ENCODE data around the gene ADARB2. TPM values are rescaled to one million over a fixed set of nuclear protein-coding genes. Genes with fewer than 3 reads are reported as not detected.
A peak's percentile ranks its signal among the peaks of the same experiment; 100 is the strongest.

Gene ADARB2
- total and polyA plus RNA-seq, 4 experiments from 2014 or later = 13.5 to 14.1 TPM; not detected in 2

- no peaks in the 10 kb centered on the region for H3K36me3 Mint-ChIP-seq
- ChIA-PET POLR2A (ENCODE audit: partially characterized antibody) (no interaction called here), CTCF (ENCODE audit: partially characterized antibody) (no interaction called here)
- no peak overlapping the region for H3K27ac Mint-ChIP-seq
- no peaks in the 10 kb centered on the region for H3K4me1 Mint-ChIP-seq
- Histone ChIP-seq H3K36me3 (ENCODE audit: insufficient read depth, low read length) (no peaks in the 10 kb centered on the region), H3K4me1 (ENCODE audit: insufficient read depth, low read length) (no peaks in the 10 kb centered on the region), H3K27ac (ENCODE audit: low read depth, low read length) (no peak overlapping the region), H3K4me3 (ENCODE audit: low read length in 2 of 2) (no peak overlapping the region), H3K9me3 (ENCODE audit: control insufficient read depth in 1 of 2, low read length in 2 of 2) (no peaks in the 10 kb centered on the region), H3K27me3 (ENCODE audit: insufficient read depth, low read length) (no peaks in the 10 kb centered on the region)
- H3K27me3 Mint-ChIP-seq = peaks cover 12 to 16% of the 10 kb centered on the region in 2 donors
- DNase-seq = no peak
- H3K4me3 Mint-ChIP-seq = no peak overlapping the region
- H3K9me3 Mint-ChIP-seq = no peaks in the 10 kb centered on the region
- intact Hi-C loops (cut with micrococcal nuclease) = no loop called here
Observed at GRCh38 chr10:1561731-1562337, 175.5 kb downstream of the ADARB2 start.

DNA sequence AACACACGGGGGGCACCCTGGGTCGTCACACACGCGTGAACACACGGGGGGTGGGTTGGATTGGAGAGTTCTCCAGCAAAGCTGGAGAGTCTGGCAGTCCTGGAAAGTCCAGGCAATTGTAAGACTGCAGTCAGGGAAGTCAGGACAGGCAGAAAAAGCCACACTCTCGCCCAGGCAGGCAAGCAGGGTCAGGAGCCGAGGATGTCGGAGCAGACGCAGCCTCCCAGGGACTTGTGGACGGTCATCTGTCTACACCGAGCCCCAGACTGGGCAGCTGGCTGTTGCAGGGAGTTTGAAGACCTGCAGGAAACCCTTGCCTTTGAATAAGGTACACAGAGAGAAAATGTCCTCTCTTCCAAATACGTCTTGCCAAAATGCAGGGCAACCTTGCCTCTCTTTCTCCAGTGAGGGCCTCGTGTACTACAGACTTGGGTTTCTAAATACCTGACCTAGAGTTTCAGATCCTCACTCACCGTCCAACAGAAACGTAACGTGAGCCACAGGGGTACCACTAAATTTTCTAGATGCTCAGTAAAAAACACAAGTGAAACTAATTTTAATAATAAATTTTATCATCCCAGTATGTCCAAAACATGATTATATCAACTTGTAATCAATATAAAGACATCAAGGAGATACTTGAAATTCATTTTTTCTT, 176.7 kb downstream of the ADARB2 start:
- no peaks in the 10 kb centered on the region for H3K27me3 ChIP-seq (ENCODE audit: insufficient read depth, low read length)
- POLR2A ChIA-PET (ENCODE audit: partially characterized antibody) = no interaction called here
- Mint-ChIP-seq H3K27ac (no peak overlapping the region), H3K4me1 (no peaks in the 10 kb centered on the region), H3K36me3 (no peaks in the 10 kb centered on the region), H3K9me3 (no peaks in the 10 kb centered on the region), H3K4me3 (no peak overlapping the region), H3K27me3 (peaks cover 11 to 16% of the 10 kb centered on the region in 2 donors)
- no peaks in the 10 kb centered on the region for H3K36me3 ChIP-seq (ENCODE audit: insufficient read depth, low read length)
- no peak overlapping the region for H3K27ac ChIP-seq (ENCODE audit: low read depth, low read length)
- DNase-seq = no peak
- H3K9me3 ChIP-seq (ENCODE audit: control insufficient read depth in 1 of 2, low read length in 2 of 2) = no peaks in the 10 kb centered on the region
- intact Hi-C loops (cut with micrococcal nuclease) = no loop called here
- H3K4me1 ChIP-seq (ENCODE audit: insufficient read depth, low read length) = no peaks in the 10 kb centered on the region
- no peak overlapping the region for H3K4me3 ChIP-seq (ENCODE audit: low read length in 2 of 2)
- CTCF ChIA-PET (ENCODE audit: partially characterized antibody) = no interaction called here

DNA sequence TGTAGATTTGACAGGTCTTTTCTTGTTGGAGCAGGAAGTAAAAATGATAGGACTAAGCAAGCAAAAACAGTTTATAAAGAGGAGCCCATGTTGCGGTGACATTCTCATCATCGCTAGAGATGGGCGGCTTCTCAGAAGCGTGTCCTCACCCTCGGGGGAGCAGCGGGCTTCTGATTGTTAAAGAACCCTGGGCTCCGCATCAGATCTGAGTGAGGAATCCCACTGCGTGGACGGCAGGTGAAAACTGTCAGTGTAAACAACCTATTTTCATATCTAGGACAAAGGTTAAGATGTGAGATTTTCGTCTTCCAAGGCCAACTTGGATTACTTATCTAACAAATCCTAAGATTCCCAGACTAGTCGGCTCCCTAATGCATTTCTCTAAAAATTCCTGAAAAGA, 177.6 kb downstream of the ADARB2 start:
- Mint-ChIP-seq H3K27ac (no peak overlapping the region), H3K4me1 (no peaks in the 10 kb centered on the region), H3K4me3 (no peak overlapping the region), H3K36me3 (no peaks in the 10 kb centered on the region), H3K9me3 (no peaks in the 10 kb centered on the region), H3K27me3 (peaks cover 11 to 16% of the 10 kb centered on the region in 2 donors)
- Histone ChIP-seq H3K4me3 (ENCODE audit: low read length in 2 of 2) (no peak overlapping the region), H3K4me1 (ENCODE audit: insufficient read depth, low read length) (no peaks in the 10 kb centered on the region), H3K9me3 (ENCODE audit: control insufficient read depth in 1 of 2, low read length in 2 of 2) (no peaks in the 10 kb centered on the region), H3K36me3 (ENCODE audit: insufficient read depth, low read length) (no peaks in the 10 kb centered on the region), H3K27ac (ENCODE audit: low read depth, low read length) (no peak overlapping the region), H3K27me3 (ENCODE audit: insufficient read depth, low read length) (no peaks in the 10 kb centered on the region)
- POLR2A ChIA-PET (ENCODE audit: partially characterized antibody) = no interaction called here
- no peak for DNase-seq
- intact Hi-C loops (cut with micrococcal nuclease) = no loop called here
- CTCF ChIA-PET (ENCODE audit: partially characterized antibody) = no interaction called here

GRCh38 chr10:1559311-1559710, 178.0 kb downstream of the ADARB2 start:
- Mint-ChIP-seq H3K27ac (no peak overlapping the region), H3K27me3 (peaks cover 11 to 16% of the 10 kb centered on the region in 2 donors)

DNA sequence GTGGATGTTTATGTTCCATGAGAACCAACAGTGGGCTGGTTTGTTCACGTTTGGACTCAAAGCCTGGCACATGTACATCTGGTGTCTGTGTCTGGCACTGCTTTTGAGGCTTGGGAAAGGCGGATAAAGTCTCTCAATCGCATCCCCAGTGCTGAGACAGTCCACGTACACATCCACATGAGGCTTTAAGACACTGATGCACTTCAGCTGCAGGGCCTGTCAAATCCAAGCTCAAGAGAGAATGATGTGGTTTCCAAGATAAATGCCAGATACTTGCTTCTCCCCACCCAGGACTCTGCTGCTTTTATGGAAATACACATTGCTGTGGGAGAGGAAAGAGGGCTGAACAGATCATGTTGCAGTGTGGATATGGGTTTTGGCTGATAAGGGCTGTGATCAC, 178.4 kb downstream of the ADARB2 start:
- Histone ChIP-seq H3K36me3 (ENCODE audit: insufficient read depth, low read length) (no peaks in the 10 kb centered on the region), H3K4me3 (ENCODE audit: low read length in 2 of 2) (no peak overlapping the region), H3K9me3 (ENCODE audit: control insufficient read depth in 1 of 2, low read length in 2 of 2) (no peaks in the 10 kb centered on the region), H3K4me1 (ENCODE audit: insufficient read depth, low read length) (no peaks in the 10 kb centered on the region), H3K27ac (ENCODE audit: low read depth, low read length) (no peak overlapping the region), H3K27me3 (ENCODE audit: insufficient read depth, low read length) (no peaks in the 10 kb centered on the region)
- ChIA-PET CTCF (ENCODE audit: partially characterized antibody) (no interaction called here), POLR2A (ENCODE audit: partially characterized antibody) (no interaction called here)
- Mint-ChIP-seq H3K9me3 (no peaks in the 10 kb centered on the region), H3K4me1 (no peaks in the 10 kb centered on the region), H3K36me3 (no peaks in the 10 kb centered on the region), H3K27me3 (peaks cover 11 to 16% of the 10 kb centered on the region in 2 donors), H3K27ac (no peak overlapping the region), H3K4me3 (no peak overlapping the region)
- no peak for DNase-seq
- intact Hi-C loops (cut with micrococcal nuclease) = no loop called here

More at GRCh38 chr10:1559311-1559710, 178.0 kb downstream of the ADARB2 start:
- H3K36me3 ChIP-seq (ENCODE audit: insufficient read depth, low read length) = no peaks in the 10 kb centered on the region
- no peaks in the 10 kb centered on the region for H3K4me1 ChIP-seq (ENCODE audit: insufficient read depth, low read length)
- intact Hi-C loops (cut with micrococcal nuclease) = no loop called here
- H3K27me3 ChIP-seq (ENCODE audit: insufficient read depth, low read length) = no peaks in the 10 kb centered on the region
- POLR2A ChIA-PET (ENCODE audit: partially characterized antibody) = no interaction called here
- H3K36me3 Mint-ChIP-seq = no peaks in the 10 kb centered on the region
- H3K9me3 Mint-ChIP-seq = no peaks in the 10 kb centered on the region
- CTCF ChIA-PET (ENCODE audit: partially characterized antibody) = no interaction called here
- no peak overlapping the region for H3K4me3 ChIP-seq (ENCODE audit: low read length in 2 of 2)
- H3K4me3 Mint-ChIP-seq = no peak overlapping the region
- no peak for DNase-seq
- no peaks in the 10 kb centered on the region for H3K9me3 ChIP-seq (ENCODE audit: control insufficient read depth in 1 of 2, low read length in 2 of 2)
- H3K27ac ChIP-seq (ENCODE audit: low read depth, low read length) = no peak overlapping the region
- H3K4me1 Mint-ChIP-seq = no peaks in the 10 kb centered on the region

GRCh38 chr10:1557081-1557480, 180.2 kb downstream of the ADARB2 start:
- DNase-seq = no peak
- no peak overlapping the region for H3K4me3 ChIP-seq (ENCODE audit: low read length in 2 of 2)
- no peaks in the 10 kb centered on the region for H3K9me3 ChIP-seq (ENCODE audit: control insufficient read depth in 1 of 2, low read length in 2 of 2)
- CTCF ChIA-PET (ENCODE audit: partially characterized antibody) = no interaction called here
- intact Hi-C loops (cut with micrococcal nuclease) = no loop called here
- Mint-ChIP-seq H3K27me3 (peaks cover 8 to 16% of the 10 kb centered on the region in 2 donors), H3K9me3 (no peaks in the 10 kb centered on the region), H3K36me3 (no peaks in the 10 kb centered on the region), H3K4me1 (no peaks in the 10 kb centered on the region), H3K27ac (no peak overlapping the region), H3K4me3 (peak overlapping the region in 1 of 8 donors; percentile 57)
- no peaks in the 10 kb centered on the region for H3K27me3 ChIP-seq (ENCODE audit: insufficient read depth, low read length)
- no peak overlapping the region for H3K27ac ChIP-seq (ENCODE audit: low read depth, low read length)
- H3K4me1 ChIP-seq (ENCODE audit: insufficient read depth, low read length) = no peaks in the 10 kb centered on the region
- POLR2A ChIA-PET (ENCODE audit: partially characterized antibody) = no interaction called here
- no peaks in the 10 kb centered on the region for H3K36me3 ChIP-seq (ENCODE audit: insufficient read depth, low read length)

DNA sequence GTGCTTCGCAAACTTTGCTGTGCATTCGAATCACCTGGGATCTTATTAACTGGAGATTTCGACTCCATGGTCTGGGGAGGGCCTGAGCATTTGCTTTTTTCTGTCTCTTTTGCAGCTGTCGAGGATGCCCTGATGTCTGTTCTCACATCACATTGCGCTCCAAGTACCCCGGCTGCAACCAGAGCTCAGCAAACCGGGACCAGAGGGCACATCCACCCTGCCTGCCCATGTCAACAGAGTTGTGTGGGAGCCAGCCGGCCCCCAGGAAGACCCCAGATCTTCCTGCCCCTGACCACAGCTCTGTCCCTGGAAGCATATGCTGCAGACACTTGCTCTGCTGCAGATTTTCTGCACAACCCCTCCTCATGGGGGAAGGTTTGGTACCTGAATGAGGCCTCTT, 180.8 kb downstream of the ADARB2 start:
- H3K4me1 Mint-ChIP-seq = no peaks in the 10 kb centered on the region
- Histone ChIP-seq H3K36me3 (ENCODE audit: insufficient read depth, low read length) (no peaks in the 10 kb centered on the region), H3K9me3 (ENCODE audit: control insufficient read depth in 1 of 2, low read length in 2 of 2) (no peaks in the 10 kb centered on the region), H3K4me3 (ENCODE audit: low read length in 2 of 2) (no peak overlapping the region), H3K27ac (ENCODE audit: low read depth, low read length) (no peak overlapping the region), H3K27me3 (ENCODE audit: insufficient read depth, low read length) (no peaks in the 10 kb centered on the region), H3K4me1 (ENCODE audit: insufficient read depth, low read length) (no peaks in the 10 kb centered on the region)
- DNase-seq = no peak
- H3K36me3 Mint-ChIP-seq = no peaks in the 10 kb centered on the region
- no peaks in the 10 kb centered on the region for H3K9me3 Mint-ChIP-seq
- H3K27ac Mint-ChIP-seq = no peak overlapping the region
- peaks cover 8 to 16% of the 10 kb centered on the region in 2 donors for H3K27me3 Mint-ChIP-seq
- ChIA-PET CTCF (ENCODE audit: partially characterized antibody) (no interaction called here), POLR2A (ENCODE audit: partially characterized antibody) (no interaction called here)
- intact Hi-C loops (cut with micrococcal nuclease) = no loop called here
- H3K4me3 Mint-ChIP-seq = no peak overlapping the region
